ENCODE data around the gene TUBB4B. TPM values are rescaled to one million over a fixed set of nuclear protein-coding genes. Genes with fewer than 3 reads are reported as not detected.

TUBB4B gene
- total RNA-seq, 6 experiments from 2014 or later = 88.4 to 274 (median 124) TPM

DNA sequence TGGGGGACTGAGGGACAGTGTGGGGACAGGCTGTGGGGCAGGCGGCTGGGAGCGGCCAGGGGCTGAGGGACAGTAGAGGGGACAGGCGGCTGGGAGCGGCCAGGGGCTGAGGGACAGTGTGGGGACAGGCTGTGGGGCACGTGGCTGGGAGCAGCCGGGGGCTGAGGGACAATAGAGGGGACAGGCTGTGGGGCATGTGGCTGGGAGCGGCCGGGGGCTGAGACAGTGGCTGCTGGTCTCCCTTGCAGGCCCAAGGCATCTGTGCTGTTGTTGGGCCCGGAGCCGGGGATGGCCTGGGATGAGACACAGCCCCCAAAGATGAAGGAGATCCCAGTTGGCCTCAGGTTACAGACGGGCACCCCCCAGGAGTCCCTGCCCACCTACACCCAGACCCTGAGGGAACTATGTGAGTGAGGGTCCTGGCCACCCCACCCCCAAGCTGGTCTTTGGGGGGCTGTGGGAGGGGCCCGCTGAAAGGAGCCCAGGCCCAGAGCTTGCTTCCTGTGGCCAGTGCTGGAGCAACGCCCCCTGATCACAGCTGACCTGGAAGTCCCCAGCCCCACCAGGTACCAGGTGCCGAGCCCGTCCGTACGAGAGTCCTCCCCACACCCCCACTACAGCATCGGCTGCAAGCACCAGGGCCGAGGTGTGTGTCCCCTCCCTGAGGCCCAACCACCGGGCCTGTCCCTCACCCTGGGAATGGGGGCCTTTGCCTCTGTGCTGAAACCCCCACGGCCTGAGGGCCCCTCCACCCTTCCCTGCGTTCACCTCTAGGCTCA is 10.6 kb downstream of the TUBB4B start:
- TF ChIP-seq, protein P1, sequence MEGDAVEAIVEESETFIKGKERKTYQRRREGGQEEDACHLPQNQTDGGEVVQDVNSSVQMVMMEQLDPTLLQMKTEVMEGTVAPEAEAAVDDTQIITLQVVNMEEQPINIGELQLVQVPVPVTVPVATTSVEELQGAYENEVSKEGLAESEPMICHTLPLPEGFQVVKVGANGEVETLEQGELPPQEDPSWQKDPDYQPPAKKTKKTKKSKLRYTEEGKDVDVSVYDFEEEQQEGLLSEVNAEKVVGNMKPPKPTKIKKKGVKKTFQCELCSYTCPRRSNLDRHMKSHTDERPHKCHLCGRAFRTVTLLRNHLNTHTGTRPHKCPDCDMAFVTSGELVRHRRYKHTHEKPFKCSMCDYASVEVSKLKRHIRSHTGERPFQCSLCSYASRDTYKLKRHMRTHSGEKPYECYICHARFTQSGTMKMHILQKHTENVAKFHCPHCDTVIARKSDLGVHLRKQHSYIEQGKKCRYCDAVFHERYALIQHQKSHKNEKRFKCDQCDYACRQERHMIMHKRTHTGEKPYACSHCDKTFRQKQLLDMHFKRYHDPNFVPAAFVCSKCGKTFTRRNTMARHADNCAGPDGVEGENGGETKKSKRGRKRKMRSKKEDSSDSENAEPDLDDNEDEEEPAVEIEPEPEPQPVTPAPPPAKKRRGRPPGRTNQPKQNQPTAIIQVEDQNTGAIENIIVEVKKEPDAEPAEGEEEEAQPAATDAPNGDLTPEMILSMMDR (IDR thresholded peaks at IDR 0.05) = no peak
- no peak for TF ChIP-seq POLR2A (IDR thresholded peaks at IDR 0.05)
- H3K4me1 ChIP-seq = peaks cover 0 to 13% (median 3%) of the 10 kb centered on the region in 4 donors
- no peak overlapping the region for H3K27ac ChIP-seq
- intact Hi-C loops (cut with DNase I) = no loop called here
- DNase-seq (no peak), ATAC-seq (no peak)
- 89% methylated on average over 6 of the region's 22 CpGs for WGBS (ENCODE audit: insufficient coverage, low coverage, low lambda C conversion rate, missing lambda C conversion rate)
- peaks cover 0 to 4% (median 0%) of the 10 kb centered on the region in 4 donors for H3K36me3 ChIP-seq
- no peaks in the 10 kb centered on the region for H3K9me3 ChIP-seq
- H3K27me3 ChIP-seq = no peaks in the 10 kb centered on the region
- no peak overlapping the region for H3K4me3 ChIP-seq

DNA sequence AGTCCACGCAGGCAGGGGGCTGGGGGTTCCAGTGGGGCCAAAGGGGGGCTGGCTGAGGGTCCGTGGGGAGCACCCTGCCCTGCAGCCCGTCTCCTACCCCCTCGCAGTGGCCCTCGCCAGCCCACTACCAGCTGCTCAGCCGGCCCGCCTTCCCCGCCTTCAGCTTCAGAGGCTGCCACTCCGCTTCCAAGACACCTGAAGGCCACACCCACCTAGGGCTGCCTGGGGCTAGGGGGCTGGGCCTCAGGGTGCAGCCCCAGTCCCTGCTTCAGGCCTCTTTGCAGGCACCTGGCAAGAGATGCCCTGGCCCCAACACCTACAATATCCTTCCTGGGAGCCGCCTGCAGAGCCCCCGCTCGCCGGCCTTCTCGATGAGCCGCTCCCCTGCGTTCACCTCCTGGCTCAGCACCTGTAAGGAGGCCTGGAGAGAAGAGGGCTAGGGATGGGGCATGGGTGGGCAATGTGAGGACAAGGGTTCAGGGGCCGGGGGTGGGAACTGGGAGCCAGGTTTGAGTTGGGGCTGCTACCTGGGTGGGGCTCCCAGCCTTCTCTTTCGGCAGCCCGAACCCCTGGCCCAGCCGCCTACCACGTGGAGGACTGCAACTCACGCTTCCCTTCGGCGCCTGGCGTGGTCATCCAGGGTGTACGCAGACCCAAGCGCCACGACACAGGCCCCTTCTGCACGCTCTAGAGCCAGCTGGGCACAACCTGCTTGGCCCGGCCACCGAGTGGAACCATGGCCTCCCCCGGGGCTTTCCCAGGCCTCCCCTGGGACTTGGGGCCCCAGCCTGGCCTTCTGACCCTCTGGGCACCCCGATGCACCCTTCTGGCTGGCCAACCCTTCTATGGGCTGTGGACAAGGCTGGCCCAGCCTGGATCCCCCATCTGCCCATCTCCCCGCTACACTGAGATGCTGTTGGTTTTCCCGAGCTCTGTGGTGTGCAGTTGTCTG is 11.7 kb downstream of the TUBB4B start:
- no peak overlapping the region for H3K4me3 ChIP-seq
- WGBS (ENCODE audit: insufficient coverage, low coverage, low lambda C conversion rate, missing lambda C conversion rate) = 77% methylated on average over 3 of the region's 35 CpGs
- peaks cover 0 to 16% (median 3%) of the 10 kb centered on the region in 4 donors for H3K4me1 ChIP-seq
- DNase-seq (no peak), ATAC-seq (no peak)
- TF ChIP-seq, protein P1 (IDR thresholded peaks at IDR 0.05) = no peak
- TF ChIP-seq POLR2A (IDR thresholded peaks at IDR 0.05) = no peak
- H3K27ac ChIP-seq = no peak overlapping the region
- H3K36me3 ChIP-seq = peaks cover 0 to 7% (median 0%) of the 10 kb centered on the region in 4 donors
- H3K9me3 ChIP-seq = no peaks in the 10 kb centered on the region
- intact Hi-C loops (cut with DNase I) = no loop called here
- no peaks in the 10 kb centered on the region for H3K27me3 ChIP-seq

DNA sequence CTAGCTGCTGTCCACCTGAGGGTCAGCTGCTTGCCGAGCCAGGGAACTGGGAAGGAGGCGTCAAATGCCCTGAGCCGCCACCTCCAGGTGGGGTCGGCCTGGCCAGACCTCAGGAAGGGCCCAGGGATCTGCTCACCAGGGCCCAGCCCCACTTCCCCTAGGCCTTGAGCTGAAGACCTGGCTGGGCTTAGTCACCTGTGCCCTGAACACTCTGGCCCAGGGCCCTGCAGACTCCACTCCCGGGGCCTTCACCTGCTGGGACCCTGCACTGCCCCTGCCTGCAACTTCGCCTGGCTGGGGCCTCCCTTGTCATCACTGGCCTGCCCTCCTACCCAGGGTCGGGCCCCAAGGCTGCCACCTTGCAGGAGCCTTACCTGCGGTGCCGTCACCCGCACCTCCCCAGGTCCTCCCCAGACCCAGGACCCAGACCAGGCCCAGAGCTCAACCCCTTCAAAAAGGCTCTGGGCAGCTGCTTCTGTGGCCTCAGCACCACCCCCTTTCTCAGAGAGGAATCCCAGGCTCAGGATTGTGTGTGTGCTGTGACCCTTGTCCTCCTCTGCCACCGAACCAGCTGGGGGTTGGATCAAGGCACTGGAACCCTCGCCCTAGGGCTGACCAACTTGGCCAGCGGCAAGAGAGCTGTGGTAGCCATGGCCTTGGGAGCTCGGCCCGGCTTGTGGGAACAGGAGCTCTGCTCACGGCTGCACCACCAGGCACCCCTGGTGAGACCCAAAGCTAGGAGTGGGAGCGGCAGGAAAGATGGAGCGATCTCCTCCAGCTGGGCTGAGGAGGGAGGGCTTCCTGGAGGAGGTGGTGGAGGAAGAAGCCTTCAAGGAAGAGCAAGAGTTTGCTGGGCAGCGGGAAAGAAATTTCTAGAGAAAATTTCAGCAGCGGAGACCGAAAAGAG is 12.9 kb downstream of the TUBB4B start:
- Histone ChIP-seq H3K27me3 (no peaks in the 10 kb centered on the region), H3K4me3 (peak overlapping the region; percentile 97 to 100 (median 98)), H3K9me3 (no peaks in the 10 kb centered on the region), H3K36me3 (peaks cover 0 to 15% (median 0%) of the 10 kb centered on the region in 4 donors), H3K27ac (peak overlapping the region in 1 of 3 donors; percentile 70), H3K4me1 (peaks cover 0 to 16% (median 3%) of the 10 kb centered on the region in 4 donors)
- DNase-seq (peak in 2 of 3 donors; percentile 80 to 84), ATAC-seq (peak; percentile 44 to 67 (median 58))
- 35% methylated on average over 7 of the region's 21 CpGs for WGBS (ENCODE audit: insufficient coverage, low coverage, low lambda C conversion rate, missing lambda C conversion rate)
- TF ChIP-seq, protein P1 (IDR thresholded peaks at IDR 0.05) = no peak
- no peak for TF ChIP-seq POLR2A (IDR thresholded peaks at IDR 0.05)
- intact Hi-C loops (cut with DNase I) = no loop called here
